Naive B cell (primary cell): ENCODE measurements around the gene ZNF207. TPM values are rescaled to one million over a fixed set of nuclear protein-coding genes. Genes with fewer than 3 reads are reported as not detected.
"Not testable (repeated sequence)": the region's sequence is repeated elsewhere in the genome, so short reads cannot be mapped to it uniquely, and the experiment has no call there.

ENCODE experiments used
- ATAC-seq, 2 donors: fragments of 150-1000 bp; cut with Tn5 transposase; 2 replicates each; pipeline ENCODE4 v1.10.0; 2021; ENCODE audit warnings: low read depth in 2 of 2, mild to moderate bottlenecking in 2 of 2, moderate library complexity in 2 of 2
- DNase-seq: peaks from one replicate; pipeline ENCODE4 v3.0.0; 2022
- H3K27ac Mint-ChIP-seq, 6 donors: one replicate each; pipeline ENCODE4 v1.8.0; 2020 to 2022; ENCODE audit warnings: mild to moderate bottlenecking in 6 of 6, mixed read lengths in 6 of 6, moderate library complexity in 5 of 6, inconsistent platforms in 2 of 6
- H3K27me3 Mint-ChIP-seq, 3 donors: one replicate each; pipeline ENCODE4 v1.8.0; 2021 to 2022; ENCODE audit warnings: mixed read lengths in 3 of 3, mild to moderate bottlenecking in 1 of 3
- H3K36me3 Mint-ChIP-seq, 2 donors: one replicate each; pipeline ENCODE4 v1.8.0; 2020 to 2022; ENCODE audit warnings: mixed read lengths in 2 of 2, inconsistent platforms in 1 of 2, mild to moderate bottlenecking in 1 of 2
- H3K4me1 Mint-ChIP-seq, 3 donors: one replicate each; pipeline ENCODE4 v1.8.0; 2020 to 2022; ENCODE audit warnings: mixed read lengths in 3 of 3, inconsistent platforms in 1 of 3, mild to moderate bottlenecking in 1 of 3, moderate library complexity in 1 of 3
- H3K4me3 Mint-ChIP-seq, 8 donors: one replicate each; pipeline ENCODE4 v1.8.0; 2020 to 2022; ENCODE audit warnings: mild to moderate bottlenecking in 8 of 8, mixed read lengths in 8 of 8, moderate library complexity in 8 of 8, inconsistent platforms in 2 of 8
- H3K9me3 Mint-ChIP-seq, 7 donors: one replicate each; pipeline ENCODE4 v1.8.0; 2020 to 2022; ENCODE audit warnings: mixed read lengths in 7 of 7, mild to moderate bottlenecking in 5 of 7, inconsistent platforms in 2 of 7, moderate library complexity in 1 of 7
- polyA plus RNA-seq, 6 donors: library from polyadenylated mRNA; unstranded; fragments of 300-500 nt; fragmentation: Illumina TruSeq; gene quantifications; one replicate each; pipeline ENCODE4 v1.2.3, GENCODE V29; 2021; ENCODE audit warnings: low read depth in 6 of 6

Gene ZNF207
- 100 to 1,000 TPM; 126 to 165 (median 142) TPM for polyA plus RNA-seq

DNA sequence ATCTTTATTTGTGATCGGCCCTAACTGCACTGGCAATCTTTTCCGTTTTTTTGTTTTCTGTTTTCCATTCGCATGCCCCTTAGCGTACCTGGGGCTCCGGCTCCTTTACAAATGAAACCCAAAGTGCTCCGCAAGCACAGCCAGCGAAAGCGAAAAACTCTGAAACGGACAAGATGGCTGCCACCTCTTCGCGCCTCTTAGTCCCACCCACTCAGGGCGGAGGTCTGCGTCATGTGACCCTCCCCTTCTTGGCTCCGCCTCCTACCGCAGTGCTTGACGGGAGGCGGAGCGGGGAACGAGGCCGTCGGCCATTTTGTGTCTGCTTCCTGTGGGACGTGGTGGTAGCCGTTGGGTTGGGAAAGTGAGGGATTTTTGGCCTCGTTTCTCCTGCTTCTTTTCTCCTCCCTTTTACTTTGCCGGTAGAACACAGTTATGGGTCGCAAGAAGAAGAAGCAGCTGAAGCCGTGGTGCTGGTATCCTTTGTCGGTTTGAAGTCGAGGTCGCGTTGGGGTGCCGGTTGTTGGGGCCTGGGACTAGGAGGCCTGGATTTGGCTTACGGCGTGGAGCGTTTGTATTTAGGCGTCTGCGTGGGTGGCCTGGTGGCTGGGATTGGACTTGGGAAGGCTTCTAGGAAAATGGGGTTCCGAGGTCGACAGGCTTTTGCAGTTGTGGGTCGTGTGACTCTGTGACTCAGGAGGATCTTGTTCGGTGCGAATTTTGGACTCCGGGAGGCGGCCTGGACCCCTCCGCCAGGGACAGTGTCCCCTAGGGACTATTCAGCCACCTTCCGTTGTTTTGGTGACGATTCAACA lies at the start of gene ZNF207:
Gene ZNF207, plus strand, starts transcription at position 304 of the 812 bp plus-strand sequence. Its CDS starts 129 bp downstream, at position 433.
- Mint-ChIP-seq H3K4me1 (peaks cover 12 to 38% (median 38%) of the 10 kb centered on the region in 3 donors), H3K4me3 (peak within 1 kb of the TSS; percentile 97 to 100 (median 98)), H3K27me3 (no peaks in the 10 kb centered on the region), H3K27ac (peak within 1 kb of the TSS; percentile 97 to 100 (median 99)), H3K9me3 (no peaks in the 10 kb centered on the region), H3K36me3 (peaks cover 12 to 19% of the 10 kb centered on the region in 2 donors)
- DNase-seq (peak; percentile 95), ATAC-seq (peak; percentile 94)

- ATAC-seq (no peak), DNase-seq (no peak)
- peaks cover 0 to 25% (median 20%) of the 10 kb centered on the region in 3 donors for H3K27me3 Mint-ChIP-seq
- no peak overlapping the region for H3K4me3 Mint-ChIP-seq
- H3K27ac Mint-ChIP-seq: no peak overlapping the region
- no peaks in the 10 kb centered on the region for H3K36me3 Mint-ChIP-seq
- H3K9me3 Mint-ChIP-seq: no peaks in the 10 kb centered on the region
- no peaks in the 10 kb centered on the region for H3K4me1 Mint-ChIP-seq
These were observed 47.9 kb upstream of the ZNF207 start for GRCh38 chr17:32302037-32302436.

GRCh38 chr17:32302860-32303649 lies 46.9 kb upstream of the ZNF207 start:
- Mint-ChIP-seq H3K4me3 (no peak overlapping the region), H3K36me3 (no peaks in the 10 kb centered on the region), H3K27me3 (peaks cover 0 to 25% (median 20%) of the 10 kb centered on the region in 3 donors), H3K27ac (no peak overlapping the region), H3K9me3 (no peaks in the 10 kb centered on the region), H3K4me1 (no peaks in the 10 kb centered on the region)
- no peak for ATAC-seq
- DNase-seq: no peak

DNA sequence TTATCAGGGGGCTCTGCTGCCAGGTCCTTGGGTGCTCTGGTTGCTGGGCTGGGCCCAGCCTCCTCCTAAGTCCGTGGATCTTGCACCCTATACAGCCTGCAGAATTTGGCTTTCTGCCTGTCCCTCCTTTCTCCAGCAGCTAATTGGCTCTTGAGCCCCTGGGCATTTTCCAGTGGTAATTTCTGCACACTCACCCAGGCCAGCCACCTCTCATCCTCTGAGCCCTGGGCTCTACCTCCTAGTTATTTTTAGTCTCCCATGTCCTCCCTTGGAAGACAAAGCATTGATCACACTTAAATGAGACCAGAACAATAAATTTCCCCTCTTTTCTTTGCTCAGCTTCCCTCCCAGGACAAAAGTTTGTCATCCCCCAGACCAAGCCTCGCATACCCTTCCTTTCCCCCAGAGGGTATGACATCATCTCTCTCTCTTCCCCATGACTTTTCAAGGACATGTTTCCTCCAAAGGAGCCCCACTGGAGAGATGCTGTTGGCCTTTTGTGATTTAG lies 46.1 kb upstream of the ZNF207 start:
- no peak overlapping the region for H3K27ac Mint-ChIP-seq
- H3K9me3 Mint-ChIP-seq: no peaks in the 10 kb centered on the region
- peaks cover 0 to 30% (median 20%) of the 10 kb centered on the region in 3 donors for H3K27me3 Mint-ChIP-seq
- no peaks in the 10 kb centered on the region for H3K36me3 Mint-ChIP-seq
- DNase-seq: no peak
- H3K4me3 Mint-ChIP-seq: no peak overlapping the region
- H3K4me1 Mint-ChIP-seq: no peaks in the 10 kb centered on the region
- no peak for ATAC-seq

DNA sequence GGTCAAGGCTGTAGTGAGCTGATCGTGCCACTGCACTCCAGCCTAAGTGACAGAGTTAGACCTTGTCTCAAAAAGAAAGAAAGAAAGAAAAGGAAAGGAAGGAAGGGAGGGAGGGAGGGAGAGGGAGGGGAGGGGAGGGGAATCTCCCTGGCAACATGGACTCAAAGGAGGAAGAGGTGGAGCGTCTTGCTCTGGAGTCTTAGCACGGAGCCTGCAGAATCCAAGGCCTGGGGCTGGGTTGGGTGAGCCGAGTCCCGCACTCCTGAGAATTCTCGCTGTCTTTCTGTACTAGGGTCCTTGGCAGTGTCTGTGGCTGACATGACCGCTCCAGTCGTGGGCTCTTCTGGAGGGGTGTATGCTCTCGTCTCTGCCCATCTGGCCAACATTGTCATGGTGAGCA lies 44.9 kb upstream of the ZNF207 start:
- Mint-ChIP-seq H3K4me1 (no peaks in the 10 kb centered on the region), H3K9me3 (no peaks in the 10 kb centered on the region), H3K27ac (no peak overlapping the region), H3K4me3 (no peak overlapping the region), H3K36me3 (no peaks in the 10 kb centered on the region), H3K27me3 (peaks cover 0 to 30% (median 20%) of the 10 kb centered on the region in 3 donors)
- DNase-seq (no peak), ATAC-seq (no peak)

DNA sequence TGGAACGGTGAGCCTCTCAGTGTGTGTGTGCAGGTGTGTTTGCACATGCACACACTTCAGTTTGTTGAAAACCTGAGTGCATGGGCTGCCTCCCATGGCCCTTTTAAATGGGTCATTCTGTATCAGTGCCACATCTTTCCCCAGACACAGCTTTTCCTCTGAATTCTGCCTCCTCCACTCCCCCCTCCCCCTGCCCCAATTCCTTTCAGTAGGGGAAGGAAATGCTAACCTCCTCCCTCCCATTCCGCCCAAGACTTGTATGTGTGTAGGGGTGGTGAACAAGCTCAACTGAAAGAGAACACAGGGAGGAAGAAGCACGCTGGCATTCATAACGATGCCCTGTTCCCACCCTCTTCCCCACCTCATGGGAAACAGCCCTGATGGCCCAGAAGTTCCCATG lies 42.3 kb upstream of the ZNF207 start:
- Mint-ChIP-seq H3K9me3 (no peaks in the 10 kb centered on the region), H3K27me3 (peaks cover 3 to 30% (median 20%) of the 10 kb centered on the region in 3 donors), H3K4me1 (peaks cover 0 to 3% (median 0%) of the 10 kb centered on the region in 3 donors), H3K4me3 (no peak overlapping the region), H3K27ac (no peak overlapping the region), H3K36me3 (no peaks in the 10 kb centered on the region)
- no peak for DNase-seq
- no peak for ATAC-seq

DNA sequence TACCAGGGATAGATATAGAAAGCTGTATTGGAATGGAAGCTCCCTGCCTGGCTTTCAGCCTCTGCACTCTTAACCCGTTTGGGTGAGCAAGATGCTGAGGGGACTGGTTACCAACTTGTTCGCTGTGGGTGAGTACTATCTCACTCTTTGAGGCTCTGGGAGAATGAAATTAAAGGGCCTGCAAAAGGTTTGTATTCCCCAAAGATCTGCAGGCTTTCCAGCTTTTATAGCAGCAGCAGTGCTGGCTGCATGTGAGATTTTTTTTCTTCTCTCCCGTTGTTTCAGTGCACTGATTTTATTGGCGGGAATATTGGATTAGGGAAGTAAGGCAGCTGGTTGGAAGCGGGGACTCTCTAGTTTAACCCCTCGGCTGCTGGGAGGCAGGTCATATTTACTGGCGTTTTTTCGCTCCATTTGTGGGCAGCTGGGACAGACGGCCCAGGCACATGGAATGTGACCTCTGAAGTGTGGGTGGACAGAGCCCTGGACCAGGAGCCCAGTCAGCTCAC lies 38.9 kb upstream of the ZNF207 start:
- Mint-ChIP-seq H3K27ac (no peak overlapping the region), H3K4me1 (peaks cover 0 to 3% (median 0%) of the 10 kb centered on the region in 3 donors), H3K4me3 (peak overlapping the region in 1 of 8 donors; percentile 55), H3K36me3 (no peaks in the 10 kb centered on the region), H3K9me3 (no peaks in the 10 kb centered on the region), H3K27me3 (peaks cover 3 to 21% (median 8%) of the 10 kb centered on the region in 3 donors)
- ATAC-seq (no peak), DNase-seq (no peak)

DNA sequence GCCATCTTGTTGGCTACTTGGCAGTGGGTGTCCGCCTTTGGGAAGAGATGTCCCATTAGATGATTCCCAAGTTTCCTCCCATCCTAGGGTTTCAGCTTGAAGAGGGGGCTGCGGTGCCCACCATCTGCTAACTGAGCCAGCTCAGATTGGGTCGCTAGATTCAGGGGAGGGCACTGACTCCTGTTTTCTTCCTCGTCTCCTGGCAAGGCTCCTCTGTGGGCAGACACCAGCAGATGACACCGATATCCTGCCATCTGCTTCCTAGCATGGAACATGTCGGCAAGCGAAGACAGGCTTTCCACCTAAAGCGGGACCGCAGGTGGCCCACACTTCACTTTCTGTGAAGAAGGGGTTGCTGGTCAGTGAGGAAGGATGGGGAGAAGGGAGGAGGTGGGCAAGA lies 35.3 kb upstream of the ZNF207 start:
- DNase-seq (no peak), ATAC-seq (no peak)
- Mint-ChIP-seq H3K9me3 (no peaks in the 10 kb centered on the region), H3K36me3 (no peaks in the 10 kb centered on the region), H3K27me3 (peaks cover 3 to 19% (median 8%) of the 10 kb centered on the region in 3 donors), H3K4me3 (peak overlapping the region in 1 of 8 donors; percentile 10), H3K27ac (no peak overlapping the region), H3K4me1 (peaks cover 8 to 17% (median 16%) of the 10 kb centered on the region in 3 donors)

DNA sequence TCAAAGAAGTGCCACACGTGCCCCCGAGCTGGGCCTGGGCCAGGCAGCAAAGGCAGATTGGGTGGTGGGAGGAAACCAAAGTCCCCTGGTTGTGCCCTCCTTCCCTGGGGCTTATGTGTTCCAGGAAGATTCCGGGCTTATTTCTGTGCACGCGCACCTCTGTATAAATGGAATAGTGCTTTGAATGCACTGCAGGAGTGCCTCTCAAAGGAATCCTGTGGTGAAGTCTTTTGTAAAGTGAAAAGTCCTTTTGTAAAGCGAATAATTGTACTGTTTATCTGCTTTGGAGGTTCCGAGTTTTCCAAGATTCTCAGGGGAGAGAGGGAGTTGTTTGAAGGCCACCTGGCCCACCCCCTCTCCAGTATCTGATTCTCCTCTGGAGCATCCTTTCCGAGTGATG lies 34.8 kb upstream of the ZNF207 start:
- DNase-seq (no peak), ATAC-seq (no peak)
- H3K27me3 Mint-ChIP-seq: peaks cover 3 to 19% (median 8%) of the 10 kb centered on the region in 3 donors
- H3K36me3 Mint-ChIP-seq: no peaks in the 10 kb centered on the region
- H3K4me3 Mint-ChIP-seq: no peak overlapping the region
- H3K27ac Mint-ChIP-seq: no peak overlapping the region
- H3K4me1 Mint-ChIP-seq: peaks cover 9 to 23% (median 18%) of the 10 kb centered on the region in 3 donors
- H3K9me3 Mint-ChIP-seq: no peaks in the 10 kb centered on the region

DNA sequence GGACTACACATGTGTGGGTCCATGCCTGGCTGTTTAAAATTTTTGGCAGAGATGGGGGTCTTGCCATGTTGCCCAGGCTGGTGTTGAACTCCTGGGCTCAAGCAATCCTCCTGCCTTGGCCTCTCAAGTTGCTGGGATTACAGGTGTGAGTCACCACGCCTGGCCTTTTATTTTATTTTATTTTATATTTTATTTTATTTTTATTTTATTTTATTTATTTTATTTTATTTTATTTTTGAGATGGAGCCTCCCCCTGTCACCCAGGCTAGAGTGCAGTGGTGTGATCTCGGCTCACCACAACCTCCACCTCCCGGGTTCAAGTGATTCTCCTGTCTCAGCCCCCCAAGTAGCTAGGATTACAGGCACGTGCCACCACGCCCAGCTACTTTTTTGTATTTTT lies 33.3 kb upstream of the ZNF207 start:
- H3K27ac Mint-ChIP-seq, H3K9me3 Mint-ChIP-seq, ATAC-seq, DNase-seq, H3K36me3 Mint-ChIP-seq: not testable (repeated sequence)
- H3K4me1 Mint-ChIP-seq: peaks cover 13 to 21% (median 18%) of the 10 kb centered on the region in 3 donors
- H3K4me3 Mint-ChIP-seq: peak overlapping the region in 1 of 8 donors; percentile 47
- H3K27me3 Mint-ChIP-seq: peaks cover 2 to 19% (median 9%) of the 10 kb centered on the region in 3 donors

DNA sequence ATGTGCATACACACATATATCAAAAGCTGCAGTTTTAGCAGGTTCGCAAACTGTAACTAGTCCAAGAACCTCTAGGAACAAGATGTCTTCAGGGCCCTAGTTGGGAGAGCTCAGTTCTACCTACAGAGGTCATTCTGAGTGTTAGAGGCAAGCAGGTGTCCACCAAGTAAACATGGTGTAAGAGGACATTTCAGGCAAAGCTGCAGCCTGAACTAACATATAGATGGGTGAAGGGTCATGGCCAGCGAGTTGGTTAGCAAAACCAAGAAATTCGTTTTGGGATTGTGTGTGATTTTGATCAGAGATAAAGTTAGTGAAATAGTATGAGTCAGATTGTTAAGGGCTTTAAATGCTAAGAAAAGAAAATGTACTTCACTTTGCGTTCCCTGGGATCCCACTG lies 32.6 kb upstream of the ZNF207 start:
- ATAC-seq: no peak
- H3K4me3 Mint-ChIP-seq: peak overlapping the region in 1 of 8 donors; percentile 28

DNA sequence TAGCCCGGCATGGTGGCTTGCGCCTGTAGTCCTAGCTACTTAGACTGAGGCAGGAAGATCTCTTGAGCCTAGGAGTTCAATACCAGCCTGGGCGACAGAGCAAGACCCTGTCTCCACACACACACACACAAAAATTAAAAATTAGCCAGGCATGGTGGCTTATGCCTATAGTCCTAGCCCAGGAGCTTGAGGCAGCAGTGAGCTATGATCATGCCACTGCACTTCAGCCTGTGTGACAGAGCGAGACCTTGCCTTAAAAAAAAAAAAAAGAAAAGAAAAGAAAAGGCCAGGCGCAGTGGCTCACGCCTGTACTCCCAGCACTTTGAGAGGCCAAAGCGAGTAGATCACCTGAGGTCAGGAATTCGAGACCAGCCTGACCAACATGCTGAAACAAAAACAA lies 31.9 kb upstream of the ZNF207 start:
- Mint-ChIP-seq H3K9me3 (no peaks in the 10 kb centered on the region), H3K36me3 (no peaks in the 10 kb centered on the region), H3K27me3 (peaks cover 0 to 20% (median 19%) of the 10 kb centered on the region in 3 donors), H3K27ac (peak overlapping the region in 3 of 6 donors; percentile 36 to 72 (median 70)), H3K4me3 (peak overlapping the region in 6 of 8 donors; percentile 3 to 82 (median 40)), H3K4me1 (peaks cover 17 to 23% (median 18%) of the 10 kb centered on the region in 3 donors)
- DNase-seq (no peak), ATAC-seq (no peak)

More for the DNA sequence above, 32.6 kb upstream of the ZNF207 start:
- peak overlapping the region in 3 of 6 donors; percentile 70 to 74 (median 72) for H3K27ac Mint-ChIP-seq
- H3K36me3 Mint-ChIP-seq: no peaks in the 10 kb centered on the region
- no peaks in the 10 kb centered on the region for H3K9me3 Mint-ChIP-seq
- peaks cover 0 to 19% (median 16%) of the 10 kb centered on the region in 3 donors for H3K27me3 Mint-ChIP-seq
- peaks cover 14 to 21% (median 18%) of the 10 kb centered on the region in 3 donors for H3K4me1 Mint-ChIP-seq
- no peak for DNase-seq

DNA sequence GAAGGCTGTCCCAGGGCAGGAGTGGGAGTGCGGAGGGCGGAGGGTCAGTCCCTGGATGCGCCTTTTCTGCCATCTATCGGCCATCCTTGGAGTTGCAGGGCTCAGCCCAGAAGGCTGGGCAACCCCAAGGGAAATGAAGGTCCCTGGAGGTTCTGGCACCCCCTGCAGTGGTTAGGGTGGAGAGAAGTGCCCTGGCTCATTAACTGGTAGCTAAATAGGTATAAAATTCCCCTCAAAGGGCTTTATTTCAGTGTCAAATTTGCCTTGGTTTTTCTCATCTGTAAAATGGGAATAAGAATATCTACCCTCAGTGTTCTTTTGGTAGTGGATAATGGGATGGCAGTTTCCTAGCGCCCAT lies 30.4 kb upstream of the ZNF207 start:
- H3K27ac Mint-ChIP-seq: peak overlapping the region; percentile 72 to 97 (median 88)
- peak overlapping the region; percentile 76 to 92 (median 88) for H3K4me3 Mint-ChIP-seq
- no peaks in the 10 kb centered on the region for H3K36me3 Mint-ChIP-seq
- no peaks in the 10 kb centered on the region for H3K9me3 Mint-ChIP-seq
- H3K27me3 Mint-ChIP-seq: peaks cover 0 to 20% (median 18%) of the 10 kb centered on the region in 3 donors
- H3K4me1 Mint-ChIP-seq: peaks cover 25 to 36% (median 26%) of the 10 kb centered on the region in 3 donors
- peak; percentile 85 to 86 for ATAC-seq
- DNase-seq: peak; percentile 79
